Fibroblast of skin of abdomen (primary cell): ENCODE data around the gene TIMMDC1. TPM values are rescaled to one million over a fixed set of nuclear protein-coding genes. Genes with fewer than 3 reads are reported as not detected.

Experiments
- DNase-seq: peaks from one replicate; pipeline ENCODE4 v3.0.0-alpha.2; 2013
- polyA plus RNA-seq, 2 experiments: library from polyadenylated mRNA; unstranded; fragments of 120-200 nt; gene quantifications; one replicate each; pipeline ENCODE4 v1.2.1, GENCODE V29; 2013; ENCODE audit not compliant: insufficient read length in 2 of 2

Gene TIMMDC1
- 102 TPM for polyA plus RNA-seq (2013, experiment 1 of 2; ENCODE audit: insufficient read length)
- polyA plus RNA-seq (2013, experiment 2 of 2; ENCODE audit: insufficient read length), result 103 TPM

GRCh38 chr3:119498186-119499011 is at the start of gene TIMMDC1:
Gene TIMMDC1, plus strand, starts transcription at chr3:119498547. Its CDS starts 187 bp downstream, at chr3:119498734.
- peak; percentile 97 for DNase-seq

GRCh38 chr3:119453822-119454221 is 44.5 kb upstream of the TIMMDC1 start:
- DNase-seq, result no peak

- DNase-seq, result no peak
Observed at GRCh38 chr3:119456469-119456868, 41.9 kb upstream of the TIMMDC1 start.

GRCh38 chr3:119457246-119457645 is 41.1 kb upstream of the TIMMDC1 start:
- DNase-seq, result no peak

DNA sequence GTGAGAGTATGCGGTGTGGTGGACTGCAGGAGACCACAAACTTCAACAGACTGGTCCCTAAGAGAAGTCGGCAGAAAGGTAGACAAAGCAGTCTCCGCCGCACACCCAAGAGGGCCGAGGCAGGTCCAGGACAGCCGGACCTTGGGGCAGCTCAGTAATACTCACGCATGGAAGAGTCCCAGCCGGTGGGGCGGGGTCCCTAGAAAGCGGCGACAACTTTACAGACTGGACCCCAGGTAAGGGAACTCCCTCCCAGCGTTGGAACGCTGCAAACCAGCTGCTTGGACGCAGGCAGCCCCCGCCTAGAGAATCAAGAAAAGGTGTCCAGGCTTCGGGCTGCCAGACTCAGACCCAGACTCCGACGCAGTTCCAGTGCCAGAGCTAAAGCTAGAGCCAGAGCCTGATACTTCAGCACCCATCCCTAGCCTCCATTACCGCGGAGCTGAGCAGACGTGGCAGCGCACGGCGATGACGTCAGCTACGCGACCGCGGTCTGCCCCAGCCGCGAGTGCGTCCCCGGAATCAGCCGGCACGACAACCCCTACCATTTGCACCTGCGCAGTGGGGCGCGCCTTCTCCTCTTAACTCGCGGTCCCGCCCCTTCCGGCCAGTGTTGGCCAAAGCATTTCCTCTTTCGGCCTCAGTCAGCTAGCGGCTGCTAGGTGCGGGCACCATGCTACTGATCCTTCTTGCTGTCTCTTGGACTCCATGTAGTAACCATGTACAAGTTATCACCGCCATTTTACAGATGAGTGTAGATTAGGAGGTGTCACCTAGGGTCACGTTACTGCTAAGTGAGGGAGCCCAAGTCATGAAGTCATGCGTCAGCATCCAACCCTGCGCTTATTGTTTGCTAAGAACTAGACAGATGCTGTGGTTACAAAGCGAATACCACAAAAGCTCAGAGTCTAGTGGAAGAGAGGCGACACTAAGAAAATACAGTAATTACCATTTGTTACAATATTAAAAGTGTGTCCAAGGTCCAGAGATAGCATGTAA is 34.9 kb upstream of the TIMMDC1 start, which contains the start of gene TMEM39A:
TMEM39A (minus strand) TSS at position 445 of the 999 bp plus-strand sequence. CDS start 1,541 bp downstream, outside the sequence.
- peak; percentile 99 for DNase-seq

DNA sequence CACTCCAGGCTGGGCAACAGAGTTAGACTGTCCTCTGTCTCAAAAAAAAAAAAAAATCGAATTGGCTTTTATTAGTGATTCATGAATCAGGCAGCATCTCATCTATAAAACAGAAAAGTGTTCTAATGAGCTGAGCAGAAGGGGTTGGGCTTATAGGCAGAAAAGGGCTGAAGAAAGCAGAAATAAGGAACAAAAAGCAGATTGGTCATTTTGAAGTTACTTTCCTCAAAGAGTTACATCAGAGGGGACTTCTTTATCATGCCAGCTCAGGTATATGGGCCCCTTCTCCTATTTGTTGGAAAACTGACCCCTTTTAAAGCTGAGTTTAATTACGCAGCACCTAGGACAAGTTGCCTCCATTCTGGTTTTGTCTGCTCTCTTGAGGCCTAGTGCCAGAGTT is 30.3 kb upstream of the TIMMDC1 start:
- no peak for DNase-seq

DNA sequence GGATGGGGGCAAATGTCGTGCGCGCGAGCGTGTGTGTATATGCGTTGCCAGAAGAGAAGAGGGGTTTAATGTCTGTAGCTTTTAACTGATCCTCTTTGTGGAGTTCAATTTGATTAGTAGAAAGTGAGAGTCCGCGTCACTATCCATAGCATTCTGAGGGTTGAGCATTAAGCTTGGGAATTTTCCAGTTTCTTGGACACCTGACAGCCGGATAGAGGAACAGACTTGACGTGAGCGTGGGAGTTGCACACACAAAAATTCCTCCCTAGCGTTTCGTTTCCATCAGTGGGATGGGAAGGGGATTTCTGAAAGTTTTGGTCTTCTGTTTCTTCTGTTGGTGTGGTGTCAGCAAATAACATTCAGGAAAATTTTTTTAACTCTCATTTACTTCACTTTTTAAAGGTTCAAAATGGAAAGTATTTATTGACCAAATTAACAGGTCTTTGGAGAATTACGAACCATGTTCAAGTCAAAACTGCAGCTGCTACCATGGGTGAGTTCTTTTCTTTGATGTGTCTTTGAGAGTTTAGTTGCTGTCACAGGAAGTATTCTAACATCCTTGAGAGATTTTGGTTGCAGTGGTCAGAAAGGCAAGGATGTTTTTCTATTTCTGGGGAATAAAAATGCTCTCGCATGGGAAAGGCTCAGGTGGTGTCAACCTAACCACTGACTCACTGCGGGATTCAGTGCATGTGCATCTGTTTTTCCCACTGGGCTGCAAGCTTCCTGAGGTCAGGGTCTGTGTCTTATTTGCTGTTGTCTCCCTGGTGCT is 28.7 kb upstream of the TIMMDC1 start:
- DNase-seq, result peak; percentile 5

- DNase-seq, result no peak
Observed at GRCh38 chr3:119470866-119471265, 27.5 kb upstream of the TIMMDC1 start.

- no peak for DNase-seq
Observed at GRCh38 chr3:119481079-119481478, 17.3 kb upstream of the TIMMDC1 start.

GRCh38 chr3:119483101-119483500 is 15.2 kb upstream of the TIMMDC1 start:
- DNase-seq, result no peak

DNA sequence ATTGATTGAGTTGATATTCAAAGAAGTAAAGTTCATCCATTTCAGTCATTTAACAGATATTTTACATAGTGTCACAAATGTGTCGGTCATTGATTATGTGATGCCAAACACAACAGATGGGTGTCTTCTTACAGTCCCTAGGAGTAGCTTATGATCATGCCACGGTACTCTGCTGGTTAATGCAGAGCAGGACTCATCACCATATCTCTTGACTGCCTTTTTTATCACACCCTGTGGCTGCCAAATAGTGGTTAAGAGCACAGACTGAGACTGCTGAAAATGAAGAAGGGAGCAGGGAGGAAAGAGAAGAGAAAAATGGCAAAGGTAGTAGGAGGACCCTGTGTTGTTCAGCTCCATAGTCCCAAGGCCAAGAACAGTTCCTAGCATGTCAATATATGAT is 12.8 kb upstream of the TIMMDC1 start:
- no peak for DNase-seq

DNA sequence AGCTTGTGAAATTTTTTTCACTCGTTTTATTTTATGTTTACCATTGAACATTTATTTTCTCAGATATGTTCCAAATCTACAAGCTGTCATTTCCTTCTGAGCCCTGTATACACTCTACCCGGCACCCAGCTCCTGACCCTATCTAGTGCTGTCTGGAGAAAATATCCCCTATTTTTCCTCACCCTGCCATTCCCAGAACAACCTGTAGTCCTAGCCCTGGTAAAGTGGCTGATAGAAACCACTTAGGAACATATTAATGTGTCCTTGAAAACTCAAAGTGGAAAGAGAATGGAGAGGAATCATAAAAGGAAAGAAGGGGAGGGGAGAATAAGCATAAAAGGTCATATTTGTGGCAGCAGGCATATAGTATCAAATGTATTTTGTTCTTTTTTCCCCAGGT is 8.2 kb upstream of the TIMMDC1 start:
- no peak for DNase-seq

- DNase-seq, result no peak
Observed at GRCh38 chr3:119492128-119492527, 6.2 kb upstream of the TIMMDC1 start.

- no peak for DNase-seq
Observed at GRCh38 chr3:119492810-119493209, 5.5 kb upstream of the TIMMDC1 start.

- no peak for DNase-seq
Observed at GRCh38 chr3:119494597-119494996, 3.8 kb upstream of the TIMMDC1 start.

- DNase-seq, result peak; percentile 4
Observed at GRCh38 chr3:119497820-119498185, 544 bp upstream of the TIMMDC1 start.

DNA sequence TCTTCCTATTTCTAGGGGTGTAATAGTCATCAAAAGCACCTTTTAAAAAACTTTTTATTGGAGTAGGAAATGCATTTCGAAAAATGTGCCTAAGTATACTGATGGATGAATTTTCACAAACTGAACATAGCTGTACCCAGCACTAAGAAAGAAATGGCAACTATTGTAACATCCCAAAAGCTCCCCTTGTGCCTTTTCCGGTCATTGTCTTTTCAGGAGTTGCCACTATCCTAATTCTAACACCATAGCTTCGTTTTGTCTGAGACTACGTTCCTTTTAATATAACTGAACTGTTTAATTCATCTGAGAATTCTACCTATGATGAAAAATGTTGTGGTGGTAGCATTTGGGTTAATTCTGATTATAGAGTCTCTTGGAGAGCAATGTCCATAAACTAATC is 1.9 kb downstream of the TIMMDC1 start:
- no peak for DNase-seq

DNA sequence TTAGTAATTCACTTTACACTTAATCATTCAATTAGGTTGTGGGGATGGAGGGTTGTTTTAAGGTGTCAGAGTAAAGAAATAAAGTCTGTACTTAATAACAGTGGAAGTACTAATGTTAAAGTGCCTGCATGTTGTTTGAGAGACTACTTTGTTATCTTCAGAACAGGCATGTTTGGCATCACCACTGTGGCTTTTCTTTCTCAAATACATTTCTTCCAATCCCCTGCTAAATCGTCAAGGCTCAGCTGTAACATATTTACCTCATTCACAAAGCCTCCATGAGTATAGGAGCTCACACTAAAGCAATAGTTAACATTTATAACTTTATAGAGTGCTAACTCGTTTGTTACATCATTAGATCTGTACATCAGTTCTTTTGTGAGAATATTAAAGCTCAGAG is 2.6 kb downstream of the TIMMDC1 start:
- no peak for DNase-seq

DNA sequence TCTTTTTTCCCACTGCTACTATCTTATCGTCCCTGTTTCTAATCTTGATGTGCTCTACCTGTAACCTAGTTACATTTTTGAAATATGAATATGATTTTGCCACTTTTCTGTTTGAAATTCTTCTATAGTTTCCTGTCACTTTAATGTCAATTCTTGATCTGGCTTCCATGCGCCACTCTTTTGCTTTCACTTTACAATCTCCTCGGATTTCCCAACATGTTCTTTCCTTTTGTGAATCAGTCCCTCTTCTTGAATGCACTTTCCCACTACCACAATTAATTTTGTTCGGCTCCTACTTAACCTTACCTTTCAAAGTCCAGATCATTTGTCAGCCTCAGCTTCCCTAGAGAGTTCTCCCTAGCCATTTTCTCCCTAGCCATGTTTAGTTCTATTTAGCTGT is 8.3 kb downstream of the TIMMDC1 start:
- no peak for DNase-seq

DNA sequence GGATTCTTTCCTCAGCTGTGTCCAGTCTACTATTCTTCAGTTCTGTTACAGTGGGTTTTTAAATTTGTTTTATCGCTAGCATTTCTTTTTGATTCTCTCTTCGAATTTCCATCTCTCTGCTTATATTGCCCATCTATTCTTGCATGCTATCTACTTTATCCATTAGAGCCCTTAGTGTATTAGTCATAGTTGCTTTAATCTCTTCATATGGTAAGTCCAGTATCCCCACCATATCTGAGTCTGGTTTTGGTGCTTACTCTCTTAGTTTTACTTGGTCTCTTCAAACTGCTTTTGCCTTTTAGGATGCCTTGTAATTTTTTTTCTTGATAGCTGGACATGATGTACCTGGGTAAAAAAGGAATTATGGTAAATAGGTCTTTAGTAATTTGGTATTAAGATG is 9.1 kb downstream of the TIMMDC1 start:
- DNase-seq, result no peak

GRCh38 chr3:119508172-119508845 is 10.0 kb downstream of the TIMMDC1 start:
- no peak for DNase-seq

DNA sequence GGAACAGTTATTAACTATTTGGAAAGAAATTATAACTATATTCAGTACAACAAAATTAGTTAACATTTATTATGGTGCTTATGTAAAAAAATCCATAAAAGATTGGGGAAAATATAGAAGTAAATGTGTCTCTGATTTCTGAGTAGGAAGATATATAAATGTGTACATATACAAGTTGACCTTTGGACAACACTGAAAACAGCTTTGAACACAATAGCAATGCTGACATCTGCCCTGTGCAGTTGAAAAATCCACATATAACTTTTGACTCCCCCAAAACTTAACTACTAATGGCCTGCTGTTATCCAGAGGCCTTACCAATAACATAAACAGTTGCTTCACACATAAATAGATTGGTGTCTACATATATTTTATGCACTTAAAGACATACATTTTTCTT is 12.3 kb downstream of the TIMMDC1 start:
- DNase-seq, result no peak
